ENCODE data around the gene TTC34. TPM values are rescaled to one million over a fixed set of nuclear protein-coding genes. Genes with fewer than 3 reads are reported as not detected.

The TTC34 gene
- total and polyA plus RNA-seq, 2 experiments from 2014 or later, result 0.08 to 0.35 TPM

DNA sequence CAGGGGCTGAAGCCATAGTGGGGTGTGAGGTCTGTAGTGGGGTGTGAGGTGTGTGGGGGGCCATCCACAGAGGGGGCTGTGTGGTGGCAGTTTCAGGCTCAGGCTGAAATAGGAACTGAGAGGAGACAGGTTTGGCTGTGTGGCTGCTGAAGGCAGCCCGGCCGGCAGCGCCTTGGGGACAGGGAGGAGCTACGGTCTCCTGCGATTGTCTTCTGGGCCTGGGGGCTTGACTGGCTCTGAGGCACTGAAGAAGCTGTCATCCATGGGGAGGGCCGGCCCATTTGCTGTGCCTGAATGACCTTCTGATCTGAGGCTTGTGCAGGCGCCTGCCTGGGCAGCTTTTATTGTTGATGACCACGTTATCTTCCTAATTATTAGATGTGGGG, 10.0 kb upstream of the TTC34 start (continued):
- TF ChIP-seq ZNF462 (CRISPR knock-in tag; IDR thresholded peaks at IDR 0.05) (no peak), ZNF114 (CRISPR knock-in tag; IDR thresholded peaks at IDR 0.05) (no peak), NANOG (IDR thresholded peaks at IDR 0.05; ENCODE audit: borderline replicate concordance) (no peak), CTCF (conservative IDR thresholded peaks at IDR 0.05; ENCODE audit: low read depth in 2 of 2) (no peak), EZH2phosphoT487 (IDR thresholded peaks at IDR 0.05; ENCODE audit: unreplicated experiment) (no peak), CREB1 (CRISPR knock-in tag; IDR thresholded peaks at IDR 0.05; ENCODE audit: low read depth) (no peak), ZNF331 (CRISPR knock-in tag; IDR thresholded peaks at IDR 0.05; ENCODE audit: low read depth) (no peak)
- TF ChIP-seq, protein P1, sequence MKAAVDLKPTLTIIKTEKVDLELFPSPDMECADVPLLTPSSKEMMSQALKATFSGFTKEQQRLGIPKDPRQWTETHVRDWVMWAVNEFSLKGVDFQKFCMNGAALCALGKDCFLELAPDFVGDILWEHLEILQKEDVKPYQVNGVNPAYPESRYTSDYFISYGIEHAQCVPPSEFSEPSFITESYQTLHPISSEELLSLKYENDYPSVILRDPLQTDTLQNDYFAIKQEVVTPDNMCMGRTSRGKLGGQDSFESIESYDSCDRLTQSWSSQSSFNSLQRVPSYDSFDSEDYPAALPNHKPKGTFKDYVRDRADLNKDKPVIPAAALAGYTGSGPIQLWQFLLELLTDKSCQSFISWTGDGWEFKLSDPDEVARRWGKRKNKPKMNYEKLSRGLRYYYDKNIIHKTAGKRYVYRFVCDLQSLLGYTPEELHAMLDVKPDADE (IDR thresholded peaks at IDR 0.05), result no peak
